HFFc6 (cell line): Measurements from ENCODE around the gene PRMT7. TPM values are rescaled to one million over a fixed set of nuclear protein-coding genes. Genes with fewer than 3 reads are reported as not detected.

Experiments
- DNase-seq: peaks from one replicate; pipeline ENCODE4 v3.0.0-alpha.2; 2018
- H3K27ac Mint-ChIP-seq: 2 replicates; pipeline ENCODE4 v1.8.0; 2020; ENCODE audit warnings: mild to moderate bottlenecking, mixed read lengths
- H3K27me3 Mint-ChIP-seq: 2 replicates; pipeline ENCODE4 v1.8.0; 2021; ENCODE audit warnings: mild to moderate bottlenecking, moderate library complexity, mixed read lengths; ENCODE audit not compliant: insufficient read depth
- H3K36me3 Mint-ChIP-seq: 2 replicates; pipeline ENCODE4 v1.8.0; 2021; ENCODE audit warnings: low read depth, mixed read lengths
- H3K4me1 Mint-ChIP-seq: 2 replicates; pipeline ENCODE4 v1.8.0; 2020; ENCODE audit warnings: low read depth, mixed read lengths
- H3K4me3 Mint-ChIP-seq: 2 replicates; pipeline ENCODE4 v1.8.0; 2020; ENCODE audit warnings: mild to moderate bottlenecking, moderate library complexity, mixed read lengths
- H3K9me3 Mint-ChIP-seq: 2 replicates; pipeline ENCODE4 v1.8.0; 2020; ENCODE audit warnings: mild to moderate bottlenecking, mixed read lengths
- total RNA-seq, 6 experiments: library from RNA; stranded (reverse); fragmentation: NEBNext Ultra II Directional; extraction: Animal tissue kit (Norgen Biotek cat#: 25700); gene quantifications; 2 replicates in 1 of 6; 3 replicates in 5 of 6; pipeline ENCODE4 v1.2.3, GENCODE V29; 2021
- TF ChIP-seq, protein P1 (sequence below): fragments of 200-600 bp; sonication (generic); IDR thresholded peaks from 2 replicates; pipeline ENCODE4 v1.5.0; 2021; ENCODE audit warnings: antibody characterized with exemption, mild to moderate bottlenecking

Gene PRMT7
- total RNA-seq, 6 experiments from 2014 or later, result 32.1 to 37.7 (median 36.4) TPM

DNA sequence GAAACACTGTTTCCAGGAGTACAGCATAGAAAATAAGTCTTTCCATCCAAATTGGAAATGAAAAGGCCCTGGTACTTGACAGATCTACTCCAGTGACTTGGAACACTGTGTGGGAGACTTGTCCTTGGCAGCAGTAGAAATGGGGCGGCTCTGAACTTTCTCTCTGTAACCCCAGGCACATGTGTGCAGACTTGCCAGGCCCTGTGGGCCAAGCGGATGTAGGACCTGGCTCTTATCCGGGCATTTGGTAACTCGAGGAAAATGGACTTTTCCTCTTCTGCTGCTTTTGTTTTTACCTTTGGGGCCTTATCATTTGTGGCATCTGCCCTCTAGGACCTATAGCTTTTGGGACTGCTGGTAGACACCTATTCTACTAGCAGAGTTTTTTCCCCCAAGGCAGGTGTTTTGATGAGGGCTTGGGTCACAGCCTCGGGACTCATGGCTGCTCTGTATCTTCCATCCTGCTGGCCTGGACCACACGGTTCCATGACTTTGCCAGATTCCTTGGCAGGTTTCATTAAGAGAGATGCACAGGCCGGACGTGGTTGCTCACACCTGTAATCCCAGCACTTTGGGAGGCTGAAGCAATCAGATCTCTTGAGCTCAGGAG lies 94.0 kb downstream of the PRMT7 start:
- Mint-ChIP-seq H3K4me3 (no peak overlapping the region), H3K9me3 (no peaks in the 10 kb centered on the region), H3K27ac (no peak overlapping the region), H3K36me3 (no peaks in the 10 kb centered on the region), H3K27me3 (no peaks in the 10 kb centered on the region; the same call in 1 of the 2 replicates), H3K4me1 (peaks cover 55% of the 10 kb centered on the region)
- TF ChIP-seq, protein P1, sequence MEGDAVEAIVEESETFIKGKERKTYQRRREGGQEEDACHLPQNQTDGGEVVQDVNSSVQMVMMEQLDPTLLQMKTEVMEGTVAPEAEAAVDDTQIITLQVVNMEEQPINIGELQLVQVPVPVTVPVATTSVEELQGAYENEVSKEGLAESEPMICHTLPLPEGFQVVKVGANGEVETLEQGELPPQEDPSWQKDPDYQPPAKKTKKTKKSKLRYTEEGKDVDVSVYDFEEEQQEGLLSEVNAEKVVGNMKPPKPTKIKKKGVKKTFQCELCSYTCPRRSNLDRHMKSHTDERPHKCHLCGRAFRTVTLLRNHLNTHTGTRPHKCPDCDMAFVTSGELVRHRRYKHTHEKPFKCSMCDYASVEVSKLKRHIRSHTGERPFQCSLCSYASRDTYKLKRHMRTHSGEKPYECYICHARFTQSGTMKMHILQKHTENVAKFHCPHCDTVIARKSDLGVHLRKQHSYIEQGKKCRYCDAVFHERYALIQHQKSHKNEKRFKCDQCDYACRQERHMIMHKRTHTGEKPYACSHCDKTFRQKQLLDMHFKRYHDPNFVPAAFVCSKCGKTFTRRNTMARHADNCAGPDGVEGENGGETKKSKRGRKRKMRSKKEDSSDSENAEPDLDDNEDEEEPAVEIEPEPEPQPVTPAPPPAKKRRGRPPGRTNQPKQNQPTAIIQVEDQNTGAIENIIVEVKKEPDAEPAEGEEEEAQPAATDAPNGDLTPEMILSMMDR, result no peak
- no peak for DNase-seq

DNA sequence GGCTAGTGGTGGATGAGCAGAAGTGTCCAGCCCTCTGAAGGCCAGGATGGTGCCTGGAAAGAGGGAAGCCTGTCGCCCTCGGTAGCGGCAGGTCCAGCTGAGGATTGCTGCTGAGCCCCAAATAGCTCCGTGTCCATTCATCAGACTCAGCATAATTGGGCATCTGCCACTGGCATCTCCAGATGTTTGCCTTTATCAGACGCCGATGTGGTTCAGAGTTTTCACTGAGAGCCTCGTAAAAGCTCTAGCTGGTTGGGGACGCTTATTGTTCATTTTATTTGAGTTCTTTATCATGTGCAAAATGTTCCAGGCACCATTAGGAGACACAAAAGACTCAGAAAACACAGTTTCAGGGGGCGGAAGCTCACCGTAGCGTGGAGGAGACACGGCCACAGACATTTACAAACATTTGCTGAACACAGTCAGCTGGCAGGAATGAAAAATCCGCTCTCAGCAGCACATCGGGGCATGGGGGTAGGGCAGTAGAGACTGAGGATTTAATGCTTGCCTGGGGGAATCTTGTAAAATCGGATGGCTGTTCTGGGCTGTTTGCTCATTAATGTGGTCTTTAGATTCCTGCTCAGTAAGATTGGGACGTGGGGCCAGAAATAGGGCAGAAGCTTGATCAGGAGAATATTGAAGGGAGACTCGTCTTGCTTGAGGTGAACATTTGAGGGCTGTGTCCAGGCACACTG lies 95.8 kb downstream of the PRMT7 start:
- Mint-ChIP-seq H3K4me3 (peak overlapping the region; percentile 77), H3K27me3 (peaks cover under 1% of the 10 kb centered on the region), H3K27ac (peak overlapping the region; percentile 49), H3K4me1 (peaks cover 45% of the 10 kb centered on the region), H3K9me3 (no peaks in the 10 kb centered on the region), H3K36me3 (no peaks in the 10 kb centered on the region)
- TF ChIP-seq, protein P1, result no peak
- peak; percentile 64 for DNase-seq

Other genes starting within 250 kb of the PRMT7 start
- gene NFATC3, start 225.6 kb upstream of the PRMT7 start, total RNA-seq, result 10 to 100 TPM; 17.2 to 20.7 (median 19.9) TPM
- under 1 TPM in 4 of 6 experiments, not detected in 2; 0.05 to 0.14 (median 0.10) TPM for gene ESRP2, start 74.9 kb upstream of the PRMT7 start, total RNA-seq
- 10 to 100 TPM; 40.1 to 47.4 (median 44.4) TPM for gene PLA2G15, start 65.6 kb upstream of the PRMT7 start, total RNA-seq
- 10 to 100 TPM; 46.1 to 56.6 (median 50.8) TPM for gene SLC7A6, start 46.5 kb upstream of the PRMT7 start, total RNA-seq
- gene SLC7A6OS, start 73 bp upstream of the PRMT7 start, total RNA-seq, result 10 to 100 TPM; 10.5 to 16.2 (median 13.7) TPM
- gene SMPD3, start 137.5 kb downstream of the PRMT7 start, total RNA-seq, result under 1 TPM; 0.05 to 0.73 (median 0.30) TPM
- gene ZFP90, start 228.3 kb downstream of the PRMT7 start, total RNA-seq, result 10 to 100 TPM; 13.3 to 17.0 (median 13.9) TPM